Measurements from ENCODE around the gene MIPEP. TPM values are rescaled to one million over a fixed set of nuclear protein-coding genes. Genes with fewer than 3 reads are reported as not detected.

Gene MIPEP
- total and polyA plus RNA-seq, 2 experiments from 2014 or later = 17.1 to 19.8 TPM

DNA sequence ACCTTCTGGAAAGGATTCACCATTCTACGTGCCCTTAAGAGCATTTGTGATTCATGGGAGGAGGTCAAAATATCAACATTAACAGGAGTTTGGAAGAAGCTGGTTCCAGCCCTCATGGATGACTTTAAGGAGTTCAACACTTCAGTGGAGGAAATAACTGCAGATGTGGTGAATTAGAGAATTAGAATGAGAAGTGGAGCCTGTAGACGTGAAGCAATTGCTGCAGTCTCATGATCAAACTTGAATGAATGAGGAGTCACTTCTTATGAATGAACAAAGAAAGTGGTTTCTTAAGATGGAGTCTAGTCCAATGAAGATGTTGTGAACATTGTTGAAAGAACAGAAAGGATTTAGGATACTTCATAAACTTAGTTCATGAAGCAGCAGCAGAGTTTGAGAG is 189.9 kb downstream of the MIPEP start:
- no peak for DNase-seq (ENCODE audit: low spot score)
- H3K4me1 ChIP-seq (ENCODE audit: insufficient read depth) = no peaks in the 10 kb centered on the region
- no peaks in the 10 kb centered on the region for H3K9me2 ChIP-seq (replicated peaks; ENCODE audit: insufficient read depth)
- no peak overlapping the region for H3K27ac ChIP-seq
- H3K4me2 ChIP-seq = no peak overlapping the region
- H4K20me1 ChIP-seq (ENCODE audit: insufficient read depth, poor library complexity, severe bottlenecking) = no peaks in the 10 kb centered on the region
- no peaks in the 10 kb centered on the region for H3K9me3 ChIP-seq (ENCODE audit: low read depth)
- no peak overlapping the region for H2AFZ ChIP-seq
- no peak for TF ChIP-seq EZH2 (IDR thresholded peaks at IDR 0.05; ENCODE audit: borderline replicate concordance)
- TF ChIP-seq, protein P1, sequence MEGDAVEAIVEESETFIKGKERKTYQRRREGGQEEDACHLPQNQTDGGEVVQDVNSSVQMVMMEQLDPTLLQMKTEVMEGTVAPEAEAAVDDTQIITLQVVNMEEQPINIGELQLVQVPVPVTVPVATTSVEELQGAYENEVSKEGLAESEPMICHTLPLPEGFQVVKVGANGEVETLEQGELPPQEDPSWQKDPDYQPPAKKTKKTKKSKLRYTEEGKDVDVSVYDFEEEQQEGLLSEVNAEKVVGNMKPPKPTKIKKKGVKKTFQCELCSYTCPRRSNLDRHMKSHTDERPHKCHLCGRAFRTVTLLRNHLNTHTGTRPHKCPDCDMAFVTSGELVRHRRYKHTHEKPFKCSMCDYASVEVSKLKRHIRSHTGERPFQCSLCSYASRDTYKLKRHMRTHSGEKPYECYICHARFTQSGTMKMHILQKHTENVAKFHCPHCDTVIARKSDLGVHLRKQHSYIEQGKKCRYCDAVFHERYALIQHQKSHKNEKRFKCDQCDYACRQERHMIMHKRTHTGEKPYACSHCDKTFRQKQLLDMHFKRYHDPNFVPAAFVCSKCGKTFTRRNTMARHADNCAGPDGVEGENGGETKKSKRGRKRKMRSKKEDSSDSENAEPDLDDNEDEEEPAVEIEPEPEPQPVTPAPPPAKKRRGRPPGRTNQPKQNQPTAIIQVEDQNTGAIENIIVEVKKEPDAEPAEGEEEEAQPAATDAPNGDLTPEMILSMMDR (IDR thresholded peaks at IDR 0.05; ENCODE audit: poor library complexity) = no peak
- no peak for TF ChIP-seq EZH2phosphoT487 (IDR thresholded peaks at IDR 0.05; ENCODE audit: low read depth, severe bottlenecking, unreplicated experiment)
- no peaks in the 10 kb centered on the region for H3K27me3 ChIP-seq
- H3K4me3 ChIP-seq = no peak overlapping the region
- 86% methylated on average over 2 of the region's 2 CpGs for WGBS (ENCODE audit: low lambda C conversion rate, missing lambda C conversion rate)
- no peaks in the 10 kb centered on the region for H3K36me3 ChIP-seq (replicated peaks; ENCODE audit: insufficient read depth, low read depth)
- no peaks in the 10 kb centered on the region for H3K79me2 ChIP-seq

DNA sequence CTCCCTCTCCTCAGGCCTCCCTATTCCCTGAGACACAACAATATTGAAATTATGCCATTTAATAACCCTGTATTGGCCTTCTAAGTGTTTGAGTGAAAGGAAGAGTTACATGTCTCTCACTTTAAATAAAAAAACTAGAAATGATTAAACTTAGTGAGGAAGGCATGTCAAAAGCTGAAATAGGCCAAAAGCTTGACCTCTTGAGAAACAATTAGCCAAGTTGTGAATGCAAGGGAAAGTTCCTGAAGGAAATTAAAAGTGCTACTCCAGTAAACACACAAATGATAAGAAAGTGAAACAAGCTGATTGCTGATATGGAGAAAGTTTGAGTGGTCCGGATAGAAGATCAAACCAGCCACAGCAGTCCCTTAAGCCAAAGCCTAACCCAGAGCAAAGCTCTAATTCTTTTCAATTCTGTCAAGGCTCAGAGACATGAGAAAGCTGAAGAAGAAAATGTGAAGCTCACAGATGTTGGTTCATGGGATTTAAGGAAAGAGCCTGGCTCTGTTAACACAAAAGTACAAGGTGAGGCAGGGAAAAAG is 191.4 kb downstream of the MIPEP start:
- Histone ChIP-seq H3K27ac (no peak overlapping the region), H3K79me2 (no peaks in the 10 kb centered on the region), H3K4me2 (no peak overlapping the region), H3K4me3 (no peak overlapping the region), H3K36me3 (replicated peaks; ENCODE audit: insufficient read depth, low read depth) (no peaks in the 10 kb centered on the region), H3K4me1 (ENCODE audit: insufficient read depth) (no peaks in the 10 kb centered on the region), H3K27me3 (no peaks in the 10 kb centered on the region), H3K9me3 (ENCODE audit: low read depth) (no peaks in the 10 kb centered on the region), H2AFZ (no peak overlapping the region), H4K20me1 (ENCODE audit: insufficient read depth, poor library complexity, severe bottlenecking) (no peaks in the 10 kb centered on the region), H3K9me2 (replicated peaks; ENCODE audit: insufficient read depth) (no peaks in the 10 kb centered on the region)
- DNase-seq (ENCODE audit: low spot score) = no peak
- TF ChIP-seq EZH2phosphoT487 (IDR thresholded peaks at IDR 0.05; ENCODE audit: low read depth, severe bottlenecking, unreplicated experiment) (no peak), EZH2 (IDR thresholded peaks at IDR 0.05; ENCODE audit: borderline replicate concordance) (no peak)
- TF ChIP-seq, protein P1 (IDR thresholded peaks at IDR 0.05; ENCODE audit: poor library complexity) = no peak
- 61% methylated on average over 1 of the region's 1 CpG for WGBS (ENCODE audit: low lambda C conversion rate, missing lambda C conversion rate)

DNA sequence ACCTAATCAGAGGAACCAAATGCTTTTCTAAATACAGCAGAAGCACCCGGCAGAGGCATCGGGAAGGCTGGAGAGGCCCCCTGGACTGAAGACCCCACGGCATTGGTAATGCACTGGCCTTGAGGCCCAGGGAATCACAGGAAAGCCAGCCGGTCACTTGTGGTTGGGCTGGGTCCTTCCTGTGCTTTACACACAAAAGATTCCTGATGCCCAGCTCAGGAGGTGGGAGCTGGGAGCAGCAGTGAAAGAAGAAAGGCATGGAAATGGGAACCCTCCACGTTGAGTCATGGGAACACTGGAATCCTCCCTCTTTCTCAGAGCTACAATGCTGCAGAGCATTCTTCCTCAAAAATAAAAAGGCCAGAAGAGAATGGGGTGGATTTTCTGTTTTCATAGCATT is 192.6 kb downstream of the MIPEP start:
- Histone ChIP-seq H3K4me3 (no peak overlapping the region), H3K27me3 (no peaks in the 10 kb centered on the region), H2AFZ (no peak overlapping the region), H3K4me2 (no peak overlapping the region), H4K20me1 (ENCODE audit: insufficient read depth, poor library complexity, severe bottlenecking) (no peaks in the 10 kb centered on the region), H3K9me3 (ENCODE audit: low read depth) (no peaks in the 10 kb centered on the region), H3K36me3 (replicated peaks; ENCODE audit: insufficient read depth, low read depth) (no peaks in the 10 kb centered on the region), H3K9me2 (replicated peaks; ENCODE audit: insufficient read depth) (no peaks in the 10 kb centered on the region), H3K27ac (no peak overlapping the region), H3K79me2 (no peaks in the 10 kb centered on the region), H3K4me1 (ENCODE audit: insufficient read depth) (no peaks in the 10 kb centered on the region)
- TF ChIP-seq, protein P1 (IDR thresholded peaks at IDR 0.05; ENCODE audit: poor library complexity) = no peak
- no peak for TF ChIP-seq EZH2 (IDR thresholded peaks at IDR 0.05; ENCODE audit: borderline replicate concordance)
- no peak for TF ChIP-seq EZH2phosphoT487 (IDR thresholded peaks at IDR 0.05; ENCODE audit: low read depth, severe bottlenecking, unreplicated experiment)
- WGBS (ENCODE audit: low lambda C conversion rate, missing lambda C conversion rate) = 79% methylated on average over 5 of the region's 5 CpGs
- no peak for DNase-seq (ENCODE audit: low spot score)

All from hepatocyte (in vitro differentiated cells).